HS-5 (cell line): Measurements from ENCODE around the gene EXOC3L1.

ENCODE experiments used
- DNase-seq: peaks from one replicate; pipeline ENCODE4 v3.0.0-alpha.2; 2012; ENCODE audit warnings: low read depth

Gene EXOC3L1

GRCh38 chr16:67197704-67198103 is 7.8 kb upstream of the EXOC3L1 start:
- DNase-seq = no peak

DNA sequence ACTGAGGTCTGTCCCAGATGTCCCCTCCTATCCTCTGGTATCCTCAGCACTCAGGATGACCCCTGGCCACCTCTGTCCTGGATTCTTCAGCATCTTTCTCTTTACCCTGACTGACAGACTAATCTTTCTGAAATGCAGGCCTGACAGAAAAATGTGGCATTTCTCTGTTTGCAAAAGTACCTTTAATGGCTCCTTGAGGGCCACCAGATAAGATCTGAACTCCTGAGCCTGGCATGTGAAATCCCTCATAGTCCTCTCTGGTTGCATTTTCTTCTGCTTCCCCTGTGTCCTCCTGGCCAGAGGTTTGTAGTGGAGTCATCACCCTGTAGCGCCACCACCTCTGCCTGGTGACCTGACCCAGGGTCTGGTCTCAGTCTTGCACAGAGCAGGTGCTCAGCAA is 6.9 kb upstream of the EXOC3L1 start:
- no peak for DNase-seq

- DNase-seq = no peak
Observed at GRCh38 chr16:67195676-67196075, 5.7 kb upstream of the EXOC3L1 start.

DNA sequence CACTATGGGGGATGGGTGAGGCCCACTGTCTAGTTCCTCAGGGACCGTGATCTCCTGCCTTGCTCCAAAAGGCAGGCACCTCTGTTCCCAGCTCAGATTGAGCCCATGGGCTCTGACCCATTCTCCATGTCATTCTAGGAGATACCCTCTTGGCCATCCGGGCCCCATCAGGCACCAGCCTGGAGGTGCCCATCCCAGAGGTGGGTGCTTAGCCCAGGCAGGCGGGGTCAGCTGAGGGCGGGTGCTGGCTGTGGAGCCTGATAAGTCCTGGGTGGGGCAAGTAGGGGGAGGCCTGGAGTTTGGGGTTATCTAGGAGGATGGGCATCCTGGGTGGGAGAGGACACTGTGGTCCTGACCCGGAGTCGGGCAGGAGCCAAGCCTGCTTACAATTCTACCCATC is 4.3 kb upstream of the EXOC3L1 start:
- DNase-seq = no peak

- no peak for DNase-seq
Observed at GRCh38 chr16:67193536-67193935, 3.6 kb upstream of the EXOC3L1 start.

DNA sequence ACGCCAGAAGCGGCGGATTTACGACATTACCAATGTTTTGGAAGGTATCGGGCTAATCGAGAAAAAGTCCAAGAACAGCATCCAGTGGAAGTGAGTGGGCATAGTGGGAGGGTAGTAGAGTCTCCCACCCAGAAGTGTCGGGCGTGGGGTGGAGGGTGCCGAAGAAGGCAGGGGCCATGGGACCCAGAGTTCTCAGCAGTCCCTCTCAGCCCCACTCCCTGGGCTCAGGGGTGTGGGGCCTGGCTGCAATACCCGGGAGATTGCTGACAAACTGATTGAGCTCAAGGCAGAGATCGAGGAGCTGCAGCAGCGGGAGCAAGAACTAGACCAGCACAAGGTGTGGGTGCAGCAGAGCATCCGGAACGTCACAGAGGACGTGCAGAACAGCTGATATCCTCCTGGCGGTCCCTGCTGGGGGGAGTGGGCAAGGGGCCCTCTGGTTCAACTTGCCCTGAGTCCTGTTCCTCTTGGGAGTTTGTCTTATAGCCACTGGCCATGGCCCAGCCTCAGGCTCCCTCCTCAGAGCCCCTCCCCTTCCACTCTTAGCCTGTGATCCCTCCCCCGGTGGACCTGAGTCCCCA is 2.9 kb upstream of the EXOC3L1 start:
- no peak for DNase-seq

GRCh38 chr16:67191995-67192681 is 2.2 kb upstream of the EXOC3L1 start, which contains the start of gene E2F4:
Gene E2F4, plus strand, starts transcription at chr16:67192155. Its CDS starts 73 bp downstream, at chr16:67192228.
- peak; percentile 67 for DNase-seq

- no peak for DNase-seq
Observed at GRCh38 chr16:67191411-67191994, 1.6 kb upstream of the EXOC3L1 start.

- no peak for DNase-seq
Observed at GRCh38 chr16:67190448-67191399, 788 bp upstream of the EXOC3L1 start.

GRCh38 chr16:67188798-67189197 is 1.1 kb downstream of the EXOC3L1 start:
- DNase-seq = no peak

GRCh38 chr16:67188323-67188722 is 1.6 kb downstream of the EXOC3L1 start:
- no peak for DNase-seq

- no peak for DNase-seq
Observed at GRCh38 chr16:67187175-67187890, 2.6 kb downstream of the EXOC3L1 start.

- no peak for DNase-seq
Observed at GRCh38 chr16:67186550-67186950, 3.4 kb downstream of the EXOC3L1 start.

GRCh38 chr16:67185651-67186134 is 4.2 kb downstream of the EXOC3L1 start:
- DNase-seq = no peak

DNA sequence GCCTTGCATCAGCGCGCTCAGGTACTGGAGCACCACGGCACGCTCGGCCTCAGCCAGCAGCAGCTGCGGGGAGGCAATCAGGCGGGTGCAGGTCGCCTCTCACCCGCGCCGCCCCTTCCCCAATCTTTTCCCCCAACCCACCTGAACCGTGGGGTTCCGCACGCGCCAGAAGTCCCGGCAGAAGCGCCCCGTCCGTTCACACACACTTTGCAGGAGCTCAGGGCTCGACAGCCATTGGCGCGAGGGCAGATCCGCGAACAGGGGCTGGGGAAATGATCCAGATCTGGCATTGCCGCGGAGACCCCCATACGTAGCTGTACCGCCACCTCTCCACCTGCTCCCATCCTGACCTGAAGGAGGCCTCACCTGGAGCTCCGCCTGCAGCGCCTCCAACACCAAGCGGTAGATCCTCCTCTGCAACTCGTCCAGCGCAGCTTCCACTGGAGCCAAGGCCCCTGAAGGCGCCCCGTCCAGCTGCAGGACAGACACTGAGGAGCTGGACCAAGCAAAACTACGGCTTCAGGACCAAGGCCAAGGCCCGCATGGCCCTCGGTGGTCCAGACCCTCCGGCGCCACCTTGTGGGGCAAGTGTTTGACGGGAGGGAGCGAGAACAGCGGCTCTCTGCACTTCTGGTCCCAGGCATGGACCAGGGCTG is 4.8 kb downstream of the EXOC3L1 start:
- peak; percentile 55 for DNase-seq

DNA sequence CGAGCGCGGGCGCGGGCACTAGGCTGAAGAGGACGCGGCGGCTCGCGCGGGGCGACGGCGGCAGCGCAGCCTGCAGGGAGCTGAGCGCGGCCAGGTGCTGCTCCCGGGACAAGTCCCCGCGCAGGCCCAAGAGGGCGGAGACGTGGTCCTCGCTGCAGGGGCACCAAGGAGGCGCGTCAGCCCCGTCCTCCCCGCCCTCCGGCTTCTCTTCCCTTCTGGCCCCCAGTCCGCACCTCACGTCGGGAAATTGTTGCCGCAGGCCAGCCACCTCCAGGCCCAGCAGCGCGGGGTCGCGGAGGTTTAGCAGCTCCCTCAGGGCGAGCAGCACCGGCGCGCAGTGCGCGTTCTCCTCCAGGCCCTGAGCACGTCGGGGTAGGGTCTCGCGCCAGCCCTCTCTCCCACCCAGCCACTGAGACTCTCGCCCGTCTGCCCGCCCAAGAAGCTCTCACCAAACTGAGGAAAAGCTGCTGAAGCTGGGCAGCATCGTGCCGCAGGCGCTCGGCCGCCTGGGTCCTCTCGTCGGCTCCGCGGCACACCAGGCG is 5.4 kb downstream of the EXOC3L1 start:
- no peak for DNase-seq

DNA sequence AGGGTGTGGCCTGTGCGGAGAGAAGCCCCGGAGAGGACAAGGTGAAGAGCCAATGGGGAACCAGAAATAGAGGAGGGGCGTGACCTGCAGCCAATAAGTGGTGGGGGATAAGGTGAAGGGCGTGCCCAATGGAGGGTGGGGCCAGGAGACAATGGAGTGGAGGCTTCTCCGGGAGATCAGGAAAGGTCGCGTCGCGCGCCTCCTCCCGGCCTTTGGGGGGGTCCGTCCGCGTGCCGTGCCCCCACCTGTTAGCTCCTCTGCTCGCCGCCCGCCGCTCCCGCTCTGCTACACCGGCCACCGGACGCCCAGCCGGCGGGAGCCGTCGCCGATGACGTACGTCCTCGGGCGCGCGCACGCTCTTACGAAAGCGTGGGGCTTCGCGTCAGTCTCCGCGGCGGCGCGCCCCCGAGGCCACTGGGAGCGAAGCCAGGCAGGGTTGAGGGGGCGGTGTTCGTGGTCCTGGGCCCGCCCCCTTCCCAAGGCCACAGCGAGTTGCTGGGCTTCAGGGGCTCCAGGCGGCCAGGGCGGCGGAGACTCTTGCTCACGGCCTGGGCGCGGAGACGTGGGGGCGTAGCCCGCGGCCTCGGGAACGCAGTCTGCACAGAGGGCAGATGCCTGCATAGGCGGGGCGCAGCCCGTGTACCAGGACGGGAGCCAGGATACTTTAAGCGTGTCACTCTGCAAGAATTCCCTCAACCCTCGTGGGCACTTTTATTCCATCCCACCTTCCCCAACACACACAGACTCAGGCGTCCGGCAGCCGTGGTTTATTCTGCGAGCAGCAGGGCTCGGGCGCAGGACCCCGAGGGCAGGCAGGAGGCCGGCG is 6.1 kb downstream of the EXOC3L1 start, which contains the start of gene MATCAP1:
TSS of gene MATCAP1 (minus strand) at position 337 of the 826 bp plus-strand sequence. CDS start 3,353 bp downstream, outside the sequence.
- DNase-seq = peak; percentile 95

GRCh38 chr16:67183284-67183626 is 6.7 kb downstream of the EXOC3L1 start:
- DNase-seq = no peak

- DNase-seq = no peak
Observed at GRCh38 chr16:67182288-67182687, 7.6 kb downstream of the EXOC3L1 start.

GRCh38 chr16:67181346-67181745 is 8.6 kb downstream of the EXOC3L1 start:
- DNase-seq = peak; percentile 58
